CD4-positive, alpha-beta T cell treated with Interleukin-17A for 1 hour (primary cell): ENCODE results near the gene USP38.
"Not testable (repeated sequence)": the region's sequence is repeated elsewhere in the genome, so short reads cannot be mapped to it uniquely, and the experiment has no call there.

Experiments
- DNase-seq: peaks from one replicate; pipeline ENCODE4 v3.0.0-alpha.2; 2020

USP38 gene

DNA sequence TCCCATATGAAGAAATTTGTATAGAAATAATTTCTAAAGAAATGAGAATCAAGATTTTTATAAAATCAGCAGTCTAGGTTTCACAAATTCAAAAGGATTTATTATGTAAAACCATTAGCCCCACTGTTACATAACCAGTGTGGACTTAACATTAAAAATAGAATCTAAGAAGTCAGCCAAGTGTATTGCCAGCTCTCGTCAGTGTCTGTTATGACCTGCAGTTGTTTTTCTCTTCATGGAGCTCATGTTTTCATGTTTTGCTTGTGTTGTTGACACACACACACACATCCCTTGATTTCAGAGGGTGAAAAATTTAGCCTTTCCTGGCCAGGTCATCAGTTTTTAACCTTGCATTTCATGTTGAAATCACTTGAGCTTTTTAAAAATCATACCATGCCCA lies 39.5 kb downstream of the USP38 start:
- no peak for DNase-seq

DNA sequence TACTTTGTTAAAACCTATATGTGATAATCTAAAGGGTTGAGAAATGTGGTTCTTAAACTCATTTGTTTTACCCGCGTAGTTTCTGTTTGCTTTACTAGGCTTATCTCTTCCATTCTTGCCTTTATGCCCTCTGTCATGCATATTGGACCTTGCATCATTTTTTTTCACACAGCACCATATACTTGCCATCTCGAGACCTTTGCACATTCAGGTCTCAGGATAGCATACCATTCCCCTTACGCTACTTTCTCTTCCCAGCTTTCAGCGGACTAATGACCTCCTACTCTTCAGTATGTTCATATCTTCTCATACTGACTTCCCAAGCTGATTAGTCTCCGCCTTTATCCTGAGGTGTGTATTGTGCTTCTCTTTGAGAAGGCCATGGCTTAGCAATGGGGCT lies 40.5 kb downstream of the USP38 start:
- DNase-seq = no peak

DNA sequence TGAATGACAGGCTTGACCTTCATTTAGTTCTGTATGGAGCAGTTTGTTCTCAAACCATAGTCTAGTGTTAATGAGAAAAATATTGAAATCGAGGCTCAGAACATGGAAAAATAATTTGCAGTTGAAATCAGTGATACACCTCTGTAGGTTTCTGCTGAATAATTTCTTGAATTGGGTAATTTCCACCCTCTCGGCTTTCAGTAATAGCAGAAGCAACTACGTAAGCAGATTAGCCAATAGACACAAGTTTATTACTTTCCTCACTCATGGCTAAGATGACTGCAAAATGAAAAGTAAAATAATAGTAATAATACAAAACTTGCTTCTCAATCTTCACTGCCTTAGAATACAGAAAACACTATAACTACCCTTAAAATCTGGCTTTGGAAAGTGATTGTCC lies 46.0 kb downstream of the USP38 start:
- DNase-seq = no peak

DNA sequence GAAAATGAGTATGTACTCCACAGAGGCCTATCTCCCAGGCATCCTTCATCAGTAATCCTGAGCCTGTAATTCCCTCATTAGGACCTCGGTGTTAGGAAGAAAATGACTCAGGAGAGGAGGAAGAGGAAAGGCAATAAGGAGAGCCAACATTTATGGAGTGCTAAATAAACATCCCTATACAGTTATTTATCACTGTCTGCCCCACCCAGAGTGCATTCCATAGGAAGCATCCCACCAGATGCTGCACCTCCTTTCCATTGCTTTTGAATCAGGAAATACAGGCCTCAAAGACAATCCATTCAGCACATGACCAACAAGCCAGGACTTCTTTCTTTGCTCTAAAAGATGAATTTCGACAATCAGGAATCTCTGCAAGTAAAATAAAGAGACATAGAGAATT lies 47.6 kb downstream of the USP38 start:
- DNase-seq = no peak

DNA sequence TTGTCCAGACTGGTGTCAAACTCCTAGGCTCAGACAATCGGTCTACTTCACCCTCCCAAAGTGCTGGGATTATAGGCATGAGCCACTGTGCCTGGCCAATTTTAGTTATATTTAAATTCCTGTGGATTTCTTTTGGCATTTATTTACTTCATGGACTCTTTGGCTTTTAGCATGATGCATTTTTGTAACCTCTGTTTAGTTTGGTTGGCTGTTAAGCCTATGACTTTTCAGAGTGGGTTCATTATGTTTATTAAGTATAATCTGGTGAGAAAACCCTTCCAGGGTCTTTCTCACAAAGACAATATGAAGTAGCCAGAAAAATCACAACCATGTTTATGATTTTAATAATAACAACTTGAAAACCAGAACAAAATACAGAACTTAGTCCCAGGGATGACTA lies 49.4 kb downstream of the USP38 start:
- DNase-seq = no peak

DNA sequence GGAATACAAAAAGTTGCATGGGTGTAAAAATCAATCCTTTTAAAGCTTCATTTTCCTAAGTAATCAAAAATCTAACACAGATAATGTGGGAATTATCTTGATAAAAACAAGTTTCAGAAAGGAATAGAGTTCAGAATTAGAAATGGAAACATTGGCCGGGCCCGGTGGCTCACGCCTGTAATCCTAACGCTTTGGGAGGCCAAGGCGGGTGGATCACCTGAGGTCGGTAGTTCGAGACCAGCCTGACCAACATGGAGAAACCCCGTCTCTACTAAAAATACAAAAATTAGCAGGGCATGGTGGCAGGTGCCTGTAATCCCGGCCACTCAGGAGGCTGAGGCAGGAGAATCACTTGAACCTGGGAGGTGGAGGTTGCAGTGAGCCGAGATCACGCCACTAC lies 52.5 kb downstream of the USP38 start:
- DNase-seq = not testable (repeated sequence)

DNA sequence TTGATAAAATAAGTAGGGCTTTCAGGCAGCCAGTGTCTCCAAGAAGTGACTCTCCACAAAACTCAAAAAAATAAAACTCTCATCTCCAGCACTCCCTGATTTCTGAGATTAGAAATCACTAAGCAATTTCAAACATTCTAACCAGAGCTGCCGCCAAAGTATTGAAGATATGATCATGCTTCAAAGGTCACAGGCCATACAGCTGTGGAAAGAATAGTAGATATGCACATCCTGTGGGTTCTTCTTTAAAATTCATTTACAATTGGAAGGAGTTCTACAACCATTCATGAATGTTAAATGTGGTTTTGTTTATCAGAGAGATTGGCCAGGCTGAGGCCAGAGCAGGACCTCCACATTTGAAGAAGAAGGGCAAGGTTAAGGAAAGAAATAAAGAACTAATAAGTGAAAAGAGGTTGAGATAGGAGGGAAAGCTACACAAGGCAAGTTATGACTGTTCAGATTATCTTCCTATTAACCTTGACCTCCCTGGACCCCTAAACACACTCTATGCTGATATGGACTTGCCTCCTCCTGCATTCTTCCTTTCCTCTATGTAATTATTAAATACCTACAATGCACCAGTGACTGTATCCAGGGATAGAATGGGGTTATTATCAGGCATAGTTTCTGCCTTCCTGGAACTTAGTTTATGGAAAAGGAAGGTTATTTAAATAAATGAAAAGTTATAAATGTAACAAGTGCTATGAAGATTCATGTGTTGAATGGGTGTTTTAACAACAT lies 56.4 kb downstream of the USP38 start:
- DNase-seq = no peak

DNA sequence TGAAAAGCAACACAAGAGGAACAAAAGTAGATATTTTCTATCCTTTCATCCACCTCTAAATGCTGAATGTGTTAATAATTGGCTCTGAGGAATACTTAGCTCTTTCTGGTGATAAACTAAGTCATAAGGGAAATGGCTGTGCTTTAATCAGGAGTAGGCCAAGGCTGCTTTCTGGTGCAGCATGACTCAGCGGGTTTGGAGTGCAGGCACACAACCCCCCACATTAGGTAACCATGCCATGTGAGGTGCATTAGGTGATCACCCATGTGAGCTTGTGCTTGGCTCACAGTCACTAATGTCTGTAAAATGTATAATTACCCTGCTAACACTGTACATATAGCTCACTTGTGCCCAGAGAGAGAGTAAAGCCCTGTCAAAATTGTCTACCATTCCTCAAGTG lies 57.2 kb downstream of the USP38 start:
- DNase-seq = no peak

DNA sequence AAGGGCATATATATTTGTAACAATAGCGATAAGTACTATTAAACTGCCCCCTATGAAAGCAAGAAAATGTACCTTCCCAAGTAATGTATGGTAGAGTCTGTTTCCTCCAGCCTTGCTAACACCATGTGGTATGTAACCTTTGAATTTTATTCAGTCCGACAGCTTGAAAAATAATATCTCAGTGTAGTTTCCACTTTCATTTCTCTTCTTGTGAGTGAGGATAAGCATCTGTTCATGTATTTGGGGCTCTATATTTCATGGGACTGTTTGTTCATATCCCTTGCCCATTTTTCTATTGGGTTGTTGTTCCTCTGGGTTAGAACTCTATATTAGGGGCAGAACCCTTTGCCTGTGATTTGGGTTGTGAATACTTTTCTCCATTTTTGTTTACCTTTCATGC lies 58.3 kb downstream of the USP38 start:
- DNase-seq = no peak

DNA sequence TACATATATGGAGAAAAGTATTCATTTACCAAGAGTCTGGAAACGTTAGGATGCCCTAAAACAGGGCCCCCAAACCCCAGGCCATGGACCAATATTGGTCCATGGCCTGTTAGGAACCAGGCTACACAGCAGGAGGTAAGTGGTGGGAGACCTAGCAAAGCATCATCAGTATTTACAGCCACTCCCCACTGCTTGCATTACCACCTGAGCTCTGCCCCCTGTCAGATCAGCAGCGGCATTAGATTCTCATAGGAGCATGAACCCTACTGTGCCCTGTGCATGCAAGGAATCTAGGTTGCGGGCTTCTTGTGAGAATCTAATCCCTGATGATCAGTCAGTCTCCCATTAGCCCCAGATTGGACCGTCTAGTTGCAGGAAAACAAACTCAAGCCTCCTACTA lies 62.3 kb downstream of the USP38 start:
- no peak for DNase-seq

DNA sequence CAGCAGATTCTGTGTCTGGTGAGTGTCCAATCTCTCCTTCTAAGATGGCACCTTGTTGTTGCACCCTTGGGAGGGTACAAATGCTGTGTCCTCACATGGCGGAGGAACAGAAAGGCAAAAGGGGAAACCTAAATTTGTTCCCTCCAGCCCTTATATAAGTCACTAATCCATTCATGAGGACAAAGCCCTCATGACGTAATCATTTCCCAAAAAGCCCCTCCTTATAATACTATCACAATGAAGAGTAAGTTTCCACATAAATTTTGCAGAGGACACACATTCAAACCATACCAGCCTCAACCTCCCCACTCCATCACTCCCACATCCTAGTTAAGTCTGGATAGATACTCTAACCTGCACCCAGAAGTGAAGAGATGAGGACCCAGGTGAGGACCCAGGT lies 63.1 kb downstream of the USP38 start:
- no peak for DNase-seq

DNA sequence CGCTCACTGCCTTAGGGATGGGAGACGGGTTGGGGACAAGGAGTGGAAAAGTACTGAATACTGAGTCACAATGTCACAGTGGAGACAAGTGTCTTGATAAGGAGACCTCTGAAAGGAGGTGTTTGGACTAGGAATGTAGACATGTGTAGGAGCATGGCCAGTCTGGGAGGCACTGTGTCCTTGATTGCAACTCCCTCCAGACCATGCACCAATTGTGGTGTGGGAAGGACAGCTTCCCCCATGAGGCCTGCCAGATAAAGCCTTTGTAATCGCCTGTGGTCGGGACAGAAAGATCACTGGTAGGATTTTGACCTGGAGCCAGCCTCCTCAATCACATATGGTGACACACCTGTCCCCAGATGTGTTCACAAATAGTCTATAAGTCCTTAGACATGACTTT lies 64.1 kb downstream of the USP38 start:
- DNase-seq = no peak

DNA sequence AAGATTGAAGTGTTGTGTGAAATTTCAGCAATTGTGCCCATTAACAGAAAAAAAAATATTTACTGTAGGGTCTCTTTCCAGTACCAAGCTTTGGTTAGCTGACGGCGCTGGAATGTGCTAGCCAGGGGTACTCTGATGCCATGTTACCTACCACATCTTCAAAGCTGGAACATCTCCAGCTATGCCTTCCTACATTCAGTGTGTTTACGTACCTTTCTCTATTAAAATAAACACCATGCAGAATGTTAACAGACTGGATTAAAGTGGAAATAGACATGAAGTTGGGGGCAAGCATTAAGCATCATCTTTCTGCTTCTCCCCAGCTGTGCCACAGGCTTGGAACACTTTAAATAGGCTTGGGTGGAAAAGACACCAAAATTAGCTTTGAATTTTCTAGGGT lies 65.9 kb downstream of the USP38 start:
- no peak for DNase-seq

DNA sequence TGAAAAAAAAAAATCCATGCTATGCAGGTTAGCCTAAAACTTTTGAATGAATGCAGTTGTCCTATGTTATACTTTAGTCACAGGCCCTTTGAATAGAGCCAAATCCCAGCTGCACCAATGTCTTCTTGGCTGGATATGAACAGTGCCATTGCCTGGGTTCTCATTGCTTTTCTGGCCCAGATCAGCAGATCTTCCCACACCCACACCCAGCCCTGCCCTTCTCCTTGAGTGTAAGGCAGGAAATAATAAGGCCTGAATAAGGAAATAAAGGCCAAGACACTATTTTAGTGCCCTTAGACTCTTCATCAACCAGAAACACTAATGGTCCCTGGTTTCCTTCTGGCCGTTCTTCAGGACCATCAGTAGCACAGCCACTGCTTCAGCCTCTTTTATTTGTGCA lies 66.6 kb downstream of the USP38 start:
- no peak for DNase-seq

DNA sequence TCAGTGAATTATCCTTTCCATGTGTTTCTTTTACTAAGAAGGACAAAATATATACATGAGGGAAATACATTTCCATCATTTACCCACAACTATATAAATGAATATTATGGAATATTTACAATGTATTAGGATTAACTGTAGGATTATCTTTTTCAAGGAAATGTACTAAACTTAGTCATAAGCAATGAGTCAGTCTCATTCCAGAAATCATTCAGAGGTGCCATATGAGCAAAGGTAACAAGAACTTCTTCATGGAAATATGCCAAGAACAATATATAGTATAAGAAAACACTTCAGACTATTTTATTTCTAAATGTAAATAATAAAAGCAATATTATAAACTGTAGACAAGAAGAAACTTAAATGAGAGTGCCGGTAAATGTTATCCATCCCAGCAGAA lies 67.1 kb downstream of the USP38 start:
- no peak for DNase-seq

DNA sequence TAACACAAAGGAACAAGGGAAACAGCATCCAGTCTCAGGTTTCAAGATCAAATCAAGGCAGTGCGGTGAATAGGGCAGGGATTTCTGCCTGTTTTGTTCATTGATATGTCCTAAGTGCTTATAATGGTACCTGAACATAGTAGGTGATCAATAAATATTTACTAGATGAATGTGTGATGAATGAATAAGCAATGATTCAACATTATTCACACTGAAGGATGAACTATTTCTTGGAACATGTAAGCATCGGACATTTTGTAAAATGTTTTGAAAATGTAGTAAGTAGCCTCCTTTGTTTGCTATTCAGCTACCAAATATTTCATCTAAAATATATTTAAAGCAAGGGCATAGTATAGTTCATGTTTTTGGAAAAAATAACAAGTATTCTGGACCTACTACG lies 67.8 kb downstream of the USP38 start:
- DNase-seq = no peak

DNA sequence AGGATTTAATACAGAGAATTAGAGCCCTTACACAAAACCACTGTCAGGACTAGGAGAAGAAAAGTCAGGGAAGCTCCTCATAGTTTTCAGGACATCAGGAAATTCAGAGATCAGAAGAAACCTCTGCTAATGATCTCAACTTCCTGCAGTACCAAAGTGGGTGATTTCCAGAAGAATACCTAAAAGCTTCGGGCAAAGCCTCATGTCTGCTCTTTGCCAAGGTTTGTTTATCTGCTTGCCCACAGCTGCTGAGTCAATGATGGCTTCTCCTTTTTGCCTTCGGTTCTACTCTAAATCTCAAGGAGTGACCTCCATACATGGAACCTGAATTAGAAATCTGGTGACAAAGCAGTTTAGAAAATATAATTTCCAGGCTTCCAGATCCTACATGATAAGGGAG lies 68.4 kb downstream of the USP38 start:
- DNase-seq = no peak

DNA sequence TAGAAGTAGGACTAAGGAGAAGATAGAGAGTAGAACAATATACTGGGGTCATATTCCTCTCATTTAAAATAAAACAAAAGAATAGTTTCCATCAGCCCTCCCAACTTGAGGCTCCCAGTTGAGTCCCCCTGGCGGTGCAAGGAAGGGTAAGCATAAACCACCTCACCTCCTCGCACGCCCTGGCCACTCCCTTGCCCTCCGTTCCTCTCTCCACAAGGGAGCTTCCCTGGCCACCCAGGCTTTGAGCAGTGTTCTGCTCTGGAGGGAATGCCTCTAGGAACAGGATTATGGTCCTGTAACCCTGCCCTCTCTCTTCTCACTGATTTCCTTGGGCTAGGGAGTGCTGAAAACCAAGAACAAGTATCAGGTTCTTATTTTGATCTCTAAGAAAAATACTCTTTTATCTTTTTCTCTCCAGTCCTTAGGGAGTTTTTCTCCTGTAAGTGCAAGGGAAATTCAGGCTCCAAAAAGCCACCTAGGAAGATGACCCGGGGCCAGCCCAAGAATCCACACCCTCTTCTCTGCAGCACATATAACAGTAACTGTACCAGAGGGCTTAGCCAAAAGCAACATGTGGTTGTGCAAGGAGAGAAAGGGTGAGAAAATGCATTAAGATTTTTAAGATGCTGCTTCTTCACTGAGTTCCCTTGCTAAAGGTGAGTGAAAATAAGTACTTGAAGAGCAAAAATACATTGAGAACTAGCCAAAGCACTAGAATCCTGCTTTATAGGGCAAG lies 69.9 kb downstream of the USP38 start:
- no peak for DNase-seq

DNA sequence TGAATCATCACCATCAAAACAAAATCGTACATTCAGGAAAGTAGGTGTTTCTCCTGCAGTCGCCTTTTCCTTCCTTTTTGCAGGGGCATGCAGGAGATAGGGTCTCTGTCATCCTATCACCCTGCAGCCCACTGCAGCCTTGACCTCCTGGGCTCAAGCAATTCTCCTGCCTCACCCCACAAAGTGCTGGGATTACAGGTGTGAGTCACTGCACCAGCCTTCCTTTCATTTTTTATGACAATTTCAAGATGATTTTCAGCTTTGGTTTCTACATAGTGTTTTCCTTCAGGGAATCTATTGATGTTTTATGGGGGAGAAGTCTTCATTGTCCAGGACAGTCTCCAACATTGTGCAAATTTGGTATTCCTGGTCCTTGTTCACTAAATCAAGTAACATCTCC lies 71.7 kb downstream of the USP38 start:
- DNase-seq = no peak

DNA sequence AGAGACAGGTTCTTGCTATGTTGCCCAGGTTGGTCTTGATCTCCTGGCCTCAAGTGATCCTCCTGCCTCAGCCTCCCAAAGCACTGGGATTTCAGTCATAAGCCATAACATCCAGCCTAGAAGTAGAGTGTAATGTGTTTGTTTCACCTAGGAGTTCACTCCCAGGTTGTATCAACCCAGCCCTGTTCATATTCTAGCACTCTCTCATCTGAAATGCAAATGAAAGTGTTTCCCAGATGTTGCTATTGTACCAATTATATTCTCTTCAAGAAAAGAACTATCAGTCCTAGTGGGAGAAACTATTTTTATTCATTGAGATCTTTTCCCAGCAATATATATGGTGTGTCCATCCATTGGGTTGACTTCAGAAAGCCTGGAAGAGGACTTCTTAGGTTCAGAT lies 72.6 kb downstream of the USP38 start:
- no peak for DNase-seq

DNA sequence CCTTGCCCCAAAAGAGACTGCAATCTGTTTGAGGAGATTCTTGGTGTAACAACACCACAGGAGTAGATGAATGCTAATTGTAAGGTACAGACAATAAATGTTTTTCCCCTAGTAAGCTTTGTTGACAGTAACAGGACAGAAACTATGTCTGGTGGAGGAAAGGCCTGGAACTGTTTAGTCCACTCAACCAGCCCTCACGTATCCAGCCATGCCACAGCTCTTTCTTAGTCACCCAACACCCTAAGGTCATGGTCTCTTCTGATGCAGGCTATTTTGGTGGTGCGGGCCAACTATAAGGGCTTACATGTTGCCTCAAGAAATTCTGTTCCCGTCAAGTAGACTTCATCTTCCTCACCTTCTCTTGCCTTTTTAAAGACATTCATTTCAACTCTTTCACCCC lies 76.0 kb downstream of the USP38 start:
- DNase-seq = no peak

DNA sequence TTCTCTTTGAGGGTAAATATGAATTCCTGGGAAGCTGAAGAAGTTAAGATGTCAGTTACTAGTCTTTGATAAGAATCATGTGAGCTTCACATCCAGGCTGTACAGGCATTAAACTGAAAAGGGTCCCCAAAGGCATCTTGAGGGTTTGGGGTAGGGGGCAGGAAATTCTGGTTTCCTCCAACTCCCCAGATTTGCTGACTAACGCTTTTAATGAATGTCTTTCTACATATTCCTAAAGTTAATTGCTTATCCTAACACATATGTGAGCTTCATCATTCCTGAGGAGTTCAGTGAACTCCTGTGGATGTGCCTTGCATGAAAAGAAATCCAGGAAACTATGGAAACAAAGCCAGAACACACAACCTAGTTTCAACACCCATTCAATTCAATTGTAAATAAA lies 78.1 kb downstream of the USP38 start:
- no peak for DNase-seq

DNA sequence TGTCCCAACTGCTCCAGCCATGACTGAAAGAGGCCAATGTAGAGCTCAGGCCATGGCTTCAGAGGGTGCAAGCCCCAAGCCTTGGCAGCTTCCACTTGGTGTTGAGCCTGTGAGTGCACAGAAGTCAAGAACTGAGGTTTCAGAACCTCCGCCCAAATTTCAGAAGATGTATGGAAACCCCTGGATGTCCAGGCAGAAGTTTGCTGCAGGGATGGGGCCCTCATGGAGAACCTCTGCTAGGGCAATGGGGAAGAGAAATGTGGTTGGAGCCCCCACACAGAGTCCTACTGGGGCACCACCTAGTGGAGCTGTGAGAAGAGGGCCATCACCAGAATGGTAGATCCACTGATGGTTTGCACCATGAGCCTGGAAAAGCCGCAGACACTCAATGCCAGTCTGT lies 83.0 kb downstream of the USP38 start:
- not testable (repeated sequence) for DNase-seq

DNA sequence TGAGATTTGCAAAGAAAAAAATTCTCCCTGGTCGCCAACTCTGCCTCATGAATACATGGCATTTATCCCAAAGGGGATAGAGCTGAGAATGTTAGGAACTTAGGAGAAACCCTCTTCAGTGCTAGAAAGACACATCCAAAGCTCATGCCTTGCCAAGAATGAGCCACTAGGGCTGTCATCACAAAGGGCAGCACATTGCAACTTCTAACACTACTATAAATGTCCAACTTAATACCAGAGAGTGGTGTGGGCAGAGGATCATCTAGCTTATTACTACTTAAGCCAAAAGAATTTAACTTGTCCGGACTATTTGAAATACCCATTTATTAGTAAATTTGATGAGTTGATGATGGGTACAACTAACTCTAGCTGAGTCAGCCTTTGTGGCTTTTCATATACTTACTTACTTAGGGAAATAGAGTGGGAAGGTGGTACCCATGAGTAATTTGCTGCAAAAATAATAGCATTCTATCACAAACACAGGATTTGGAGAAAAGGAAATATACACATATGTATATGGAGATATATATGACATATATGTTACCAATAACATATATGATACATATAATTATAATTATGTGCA lies 85.6 kb downstream of the USP38 start:
- DNase-seq = no peak
